Iris pigment epithelial cell (primary cell): ENCODE results near the gene SLITRK2.

Experiments
- DNase-seq: peaks from one replicate; pipeline ENCODE4 v3.0.0-alpha.2; 2011; ENCODE audit warnings: low read depth

SLITRK2 gene

DNA sequence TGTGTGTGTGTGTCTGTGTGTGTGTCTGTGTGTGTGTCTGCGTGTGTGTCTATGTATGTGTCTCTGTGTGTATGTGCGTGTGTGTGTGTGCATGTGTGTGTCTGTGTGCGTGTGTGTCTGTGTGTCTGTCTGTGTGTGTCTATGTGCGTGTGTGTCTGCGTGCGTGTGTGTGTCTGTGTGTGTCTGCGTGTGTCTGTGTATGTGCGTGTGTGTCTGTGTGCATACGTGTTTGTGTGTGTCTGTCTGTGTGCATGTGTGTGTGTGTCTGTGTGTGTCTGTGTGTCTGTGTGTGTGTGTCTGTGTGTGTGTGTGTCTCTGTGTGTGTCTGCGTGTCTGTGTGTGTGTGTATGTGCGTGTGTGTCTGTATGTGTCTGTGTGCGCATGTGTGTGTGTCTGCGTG, 35.6 kb downstream of the SLITRK2 start:
- DNase-seq, result no peak

DNA sequence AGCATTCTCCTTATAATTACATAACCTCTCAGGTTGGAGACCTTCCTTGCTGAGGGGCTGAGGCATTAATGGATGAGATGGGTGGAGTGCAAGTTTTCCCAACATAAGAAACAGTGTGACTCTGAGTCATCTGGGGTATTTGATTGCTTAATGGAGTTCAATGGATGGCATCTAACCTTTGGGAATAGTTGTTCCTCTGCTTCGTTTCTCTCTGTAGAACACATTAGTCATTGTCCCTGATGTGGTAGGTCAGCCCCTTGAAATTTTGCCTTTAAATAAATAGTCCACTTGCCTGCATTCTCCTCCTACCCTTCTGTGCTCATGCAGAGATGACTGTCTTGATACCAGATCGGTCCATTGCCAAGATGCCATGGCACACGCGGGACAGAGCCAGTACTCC, 38.6 kb downstream of the SLITRK2 start:
- no peak for DNase-seq

DNA sequence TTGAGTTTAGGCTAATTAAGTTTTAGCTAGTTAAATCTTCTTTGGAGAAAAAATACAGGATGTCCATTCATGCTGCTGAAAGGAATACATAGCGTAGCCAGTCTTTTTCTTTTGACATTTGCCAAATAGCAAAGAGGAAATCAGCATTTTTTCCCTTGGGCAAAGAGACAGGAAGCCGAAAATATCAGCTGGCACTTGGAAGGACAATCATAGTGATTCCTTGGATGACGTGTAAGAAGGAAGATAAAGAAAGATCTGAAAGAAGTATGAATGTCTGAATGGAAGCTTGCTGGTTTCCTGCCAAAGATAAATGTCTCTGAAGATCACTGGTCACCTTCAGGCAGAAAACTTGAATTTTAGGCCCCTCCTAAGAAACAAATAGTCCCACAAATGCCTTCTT, 44.2 kb downstream of the SLITRK2 start:
- no peak for DNase-seq

DNA sequence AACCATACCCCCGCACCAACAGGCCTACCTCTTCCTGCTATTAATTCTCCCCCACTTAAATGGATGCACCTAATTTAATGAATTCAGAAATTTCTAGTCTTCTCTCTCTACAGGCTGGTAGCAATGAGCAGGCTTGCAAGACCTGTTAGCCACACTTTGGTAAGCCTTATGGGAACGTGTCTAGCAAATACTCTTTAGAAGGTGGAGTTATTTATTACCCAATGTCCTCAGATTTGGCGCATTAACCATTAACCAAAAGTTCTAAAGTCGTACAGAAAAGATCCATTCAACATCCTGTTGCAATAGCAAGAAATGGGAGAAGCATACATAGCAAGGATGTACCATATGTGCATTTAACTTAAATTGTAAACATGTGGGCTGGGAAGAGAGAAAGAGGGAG, 47.5 kb downstream of the SLITRK2 start:
- no peak for DNase-seq
